Left kidney (tissue), 8 donors: ENCODE results near the gene NUTF2. TPM values are rescaled to one million over a fixed set of nuclear protein-coding genes. Genes with fewer than 3 reads are reported as not detected.

Source experiments
- DNase-seq: peaks from one replicate; pipeline ENCODE4 v3.0.0-alpha.2; 2013
- long read RNA-seq, 8 donors: transcript quantifications; one replicate each; lab custom pipeline, GENCODE V29; 2026
- polyA plus RNA-seq: library from polyadenylated mRNA; unstranded; fragments of 120-200 nt; gene quantifications from one replicate; pipeline ENCODE4 v1.2.1, GENCODE V29; 2013; ENCODE audit not compliant: insufficient read length

NUTF2 gene
- polyA plus RNA-seq: 128 TPM
- long read RNA-seq, donor 1, transcript NUTF2-204 (3 exons, 593 nt): minor isoform, 12 of 306 reads
- long read RNA-seq, donor 1, transcript NUTF2-206 (5 exons, 1,119 nt): minor isoform, 5 of 306 reads
- long read RNA-seq, donor 1, transcript NUTF2-208 (1 exons, 2,608 nt): major isoform, 175 of 306 reads
- long read RNA-seq, donor 1, transcript NUTF2-201 (5 exons, 2,321 nt): minor isoform, 85 of 306 reads
- long read RNA-seq, donor 1, partial matches to known transcripts: 24 of 306 reads
- long read RNA-seq, donor 1, other reads (novel, unspliced or antisense): 0 of 306 reads
- long read RNA-seq, donor 2, transcript NUTF2-208 (1 exons, 2,608 nt): major isoform, 120 of 213 reads
- long read RNA-seq, donor 2, transcript NUTF2-204 (3 exons, 593 nt): minor isoform, 7 of 213 reads
- long read RNA-seq, donor 2, transcript NUTF2-201 (5 exons, 2,321 nt): minor isoform, 71 of 213 reads
- long read RNA-seq, donor 2, partial matches to known transcripts: 11 of 213 reads
- long read RNA-seq, donor 2, other reads (novel, unspliced or antisense): 0 of 213 reads
- long read RNA-seq, donor 3, transcript NUTF2-208 (1 exons, 2,608 nt): major isoform, 93 of 159 reads
- long read RNA-seq, donor 3, transcript NUTF2-201 (5 exons, 2,321 nt): minor isoform, 56 of 159 reads
- long read RNA-seq, donor 3, partial matches to known transcripts: 0 of 159 reads
- long read RNA-seq, donor 3, other reads (novel, unspliced or antisense): 0 of 159 reads
- long read RNA-seq, donor 4, transcript NUTF2-201 (5 exons, 2,321 nt): minor isoform, 6 of 59 reads
- long read RNA-seq, donor 4, transcript NUTF2-208 (1 exons, 2,608 nt): major isoform, 49 of 59 reads
- long read RNA-seq, donor 4, partial matches to known transcripts: 0 of 59 reads
- long read RNA-seq, donor 4, other reads (novel, unspliced or antisense): 0 of 59 reads
- long read RNA-seq, donor 5, transcript NUTF2-201 (5 exons, 2,321 nt): minor isoform, 125 of 463 reads
- long read RNA-seq, donor 5, transcript NUTF2-208 (1 exons, 2,608 nt): major isoform, 285 of 463 reads
- long read RNA-seq, donor 5, transcript NUTF2-206 (5 exons, 1,119 nt): minor isoform, 7 of 463 reads
- long read RNA-seq, donor 5, transcript NUTF2-204 (3 exons, 593 nt): minor isoform, 13 of 463 reads
- long read RNA-seq, donor 5, partial matches to known transcripts: 24 of 463 reads
- long read RNA-seq, donor 5, other reads (novel, unspliced or antisense): 0 of 463 reads
- long read RNA-seq, donor 6, transcript NUTF2-201 (5 exons, 2,321 nt): minor isoform, 86 of 297 reads
- long read RNA-seq, donor 6, transcript NUTF2-208 (1 exons, 2,608 nt): major isoform, 155 of 297 reads
- long read RNA-seq, donor 6, transcript NUTF2-206 (5 exons, 1,119 nt): minor isoform, 8 of 297 reads
- long read RNA-seq, donor 6, transcript NUTF2-204 (3 exons, 593 nt): minor isoform, 14 of 297 reads
- long read RNA-seq, donor 6, partial matches to known transcripts: 26 of 297 reads
- long read RNA-seq, donor 6, other reads (novel, unspliced or antisense): 0 of 297 reads
- long read RNA-seq, donor 7, transcript NUTF2-206 (5 exons, 1,119 nt): minor isoform, 5 of 346 reads
- long read RNA-seq, donor 7, transcript NUTF2-208 (1 exons, 2,608 nt): major isoform, 190 of 346 reads
- long read RNA-seq, donor 7, transcript NUTF2-204 (3 exons, 593 nt): minor isoform, 20 of 346 reads
- long read RNA-seq, donor 7, transcript NUTF2-201 (5 exons, 2,321 nt): minor isoform, 98 of 346 reads
- long read RNA-seq, donor 7, partial matches to known transcripts: 27 of 346 reads
- long read RNA-seq, donor 7, other reads (novel, unspliced or antisense): 0 of 346 reads
- long read RNA-seq, donor 8, transcript NUTF2-201 (5 exons, 2,321 nt): minor isoform, 25 of 98 reads
- long read RNA-seq, donor 8, transcript NUTF2-208 (1 exons, 2,608 nt): major isoform, 57 of 98 reads
- long read RNA-seq, donor 8, partial matches to known transcripts: 6 of 98 reads
- long read RNA-seq, donor 8, other reads (novel, unspliced or antisense): 0 of 98 reads

GRCh38 chr16:67846320-67847063 lies at the start of gene NUTF2:
Gene NUTF2, plus strand, starts transcription at chr16:67846933. Its CDS starts 18,198 bp downstream, at chr16:67865131.
- DNase-seq: peak; percentile 97

DNA sequence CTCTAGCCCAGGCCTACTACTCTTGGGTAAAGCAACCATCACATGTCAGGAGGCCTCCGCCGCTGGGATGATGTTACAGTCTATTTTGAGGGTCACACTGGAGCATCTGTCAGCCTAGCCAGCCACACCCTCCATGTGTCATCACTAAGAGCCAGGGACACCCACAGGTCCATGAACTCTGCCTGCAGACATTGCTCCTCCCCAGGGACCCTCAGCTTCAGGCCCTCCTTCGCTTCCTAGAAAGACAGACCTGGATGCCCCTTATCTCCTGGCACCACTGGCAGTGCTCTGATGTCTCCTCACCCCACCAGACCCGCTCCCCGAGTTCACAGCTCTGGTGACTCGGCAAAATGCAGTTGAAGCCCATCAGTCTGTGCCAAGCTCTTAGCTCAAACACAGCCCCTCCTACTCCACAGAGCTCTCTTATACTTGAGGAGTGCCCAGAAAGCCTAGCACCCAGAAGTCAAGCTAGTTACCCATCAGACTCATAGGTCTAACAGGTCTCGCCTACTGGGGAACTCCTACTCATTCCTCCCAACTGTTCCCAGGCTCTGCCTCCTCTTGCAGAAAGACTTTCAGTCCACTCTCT lies 46.3 kb upstream of the NUTF2 start:
- DNase-seq: no peak

- no peak for DNase-seq
Observed at GRCh38 chr16:67801241-67801640, 45.5 kb upstream of the NUTF2 start.

DNA sequence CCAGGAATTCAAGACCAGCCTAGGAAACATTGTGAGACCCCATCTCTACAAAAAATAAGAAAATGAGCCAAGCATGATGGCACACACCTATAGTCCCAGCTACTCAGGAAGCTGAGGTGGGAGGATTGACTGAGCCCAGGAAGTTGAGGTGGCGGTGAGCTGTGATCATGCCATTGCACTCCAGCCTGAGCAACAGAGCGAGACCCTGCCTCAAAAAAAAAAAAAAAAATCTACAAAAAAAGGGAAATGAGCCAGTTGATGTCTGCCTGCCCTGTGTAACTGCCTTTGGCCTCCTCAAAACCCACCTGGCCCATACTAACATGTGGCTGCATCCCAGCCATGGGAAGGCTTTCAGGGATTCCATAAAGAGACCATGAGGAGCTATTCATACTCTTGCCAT lies 44.9 kb upstream of the NUTF2 start:
- DNase-seq: no peak

GRCh38 chr16:67803894-67804293 lies 42.8 kb upstream of the NUTF2 start:
- no peak for DNase-seq

DNA sequence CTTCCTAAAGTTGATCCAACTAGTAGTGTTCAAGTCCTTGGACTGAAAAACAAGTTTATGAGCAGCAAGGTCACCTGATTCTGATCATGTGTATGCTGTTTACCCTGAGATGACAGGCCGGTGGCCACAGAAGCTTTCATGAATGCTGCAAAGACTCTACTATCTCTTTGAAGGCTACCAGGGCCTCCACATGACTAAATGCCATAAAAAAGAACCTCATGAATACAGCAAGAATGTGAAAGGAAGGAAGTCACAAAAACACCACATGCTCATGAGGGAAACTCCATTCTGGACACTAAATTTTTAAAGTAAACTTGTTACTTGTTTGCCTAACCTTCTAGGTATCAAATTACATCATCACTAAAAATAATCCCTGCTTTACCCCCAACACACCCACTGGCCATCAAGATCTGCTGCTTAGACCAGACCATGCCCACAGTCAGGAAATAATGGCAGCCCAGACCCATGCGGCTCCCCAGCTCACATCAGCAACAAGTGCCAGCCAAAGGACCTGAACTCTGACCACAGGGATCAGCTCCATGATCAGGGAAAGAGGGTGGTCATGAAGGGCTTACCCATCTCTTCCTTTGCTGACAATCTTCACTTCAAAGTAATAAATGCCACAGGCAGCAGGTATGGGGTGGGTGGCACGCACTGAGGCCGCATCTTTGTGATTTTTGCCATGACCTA lies 41.7 kb upstream of the NUTF2 start:
- no peak for DNase-seq

DNA sequence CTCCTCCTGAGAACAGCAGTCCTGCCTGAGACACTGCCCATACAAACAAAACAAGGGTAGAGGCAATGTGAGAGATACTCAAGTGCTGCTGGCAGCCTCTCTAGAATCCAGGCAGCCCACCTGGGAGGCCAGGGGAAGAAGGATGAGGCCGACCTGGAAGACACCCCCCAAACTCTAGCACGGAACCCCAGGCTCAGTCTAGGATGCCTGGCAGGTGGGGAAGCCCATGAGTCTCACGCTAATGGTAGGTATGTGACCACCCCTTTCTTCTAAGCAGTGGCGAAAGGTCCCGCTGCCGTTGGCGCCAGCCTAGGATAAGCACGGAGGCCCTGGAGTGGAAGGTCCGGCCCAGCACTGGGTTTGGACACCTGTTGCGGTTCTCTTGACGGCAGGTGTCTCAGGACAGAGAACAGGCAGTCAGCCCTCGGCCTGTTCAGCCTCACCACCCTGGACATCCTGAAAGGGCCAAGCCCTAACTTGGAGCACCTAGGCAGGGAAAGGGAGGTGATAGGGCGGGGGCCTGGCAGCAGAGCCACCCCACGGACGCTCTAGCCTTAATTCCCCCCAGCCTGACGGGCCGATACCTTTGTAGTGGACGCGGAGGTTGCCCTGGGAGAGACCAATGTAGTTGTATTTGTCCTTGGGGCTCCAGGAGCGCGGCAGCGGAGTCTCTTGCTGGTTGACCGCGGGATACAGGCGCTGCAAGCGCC lies 40.9 kb upstream of the NUTF2 start:
- peak; percentile 5 for DNase-seq

DNA sequence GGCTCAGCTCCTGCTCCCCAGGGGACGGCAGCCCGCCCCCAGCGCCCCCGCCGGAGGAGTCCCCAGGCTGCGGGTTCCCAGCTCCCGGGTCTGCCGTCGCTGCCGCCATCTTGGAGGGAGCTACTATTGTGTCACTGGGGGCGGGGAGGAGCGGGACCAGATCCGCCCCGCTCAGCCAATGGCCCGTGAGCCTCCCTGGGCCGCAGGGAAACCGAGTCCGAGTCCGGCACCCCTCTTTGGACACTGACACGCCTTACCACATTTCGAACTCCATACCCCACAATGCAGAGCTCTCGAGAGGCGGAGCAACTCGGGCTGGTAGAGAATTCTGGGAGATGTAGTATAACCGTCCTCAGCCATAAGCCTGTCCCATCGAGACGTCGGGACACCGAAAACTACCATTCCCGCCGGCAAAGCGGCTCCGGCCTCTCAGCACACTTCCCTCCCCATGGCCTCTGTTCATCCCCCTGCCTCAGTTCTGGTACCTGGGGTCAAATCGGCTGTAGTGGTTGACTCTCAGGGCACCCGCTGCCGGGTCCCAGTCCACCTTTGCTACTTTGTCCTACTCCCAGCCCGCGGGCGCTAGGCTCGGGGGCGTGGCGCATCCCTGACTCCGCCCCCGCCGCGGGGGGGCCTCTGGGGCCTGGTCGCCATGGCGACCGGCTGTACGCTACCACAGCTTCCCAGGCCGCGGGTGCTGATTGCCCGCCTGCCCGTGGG lies 40.1 kb upstream of the NUTF2 start, which contains the start of the genes RANBP10 and TSNAXIP1:
RANBP10 (minus strand) TSS at position 133 of the 720 bp plus-strand sequence; CDS start at position 109, 24 bp downstream.
TSNAXIP1 (plus strand) TSS at position 462 of the 720 bp plus-strand sequence. CDS start 261 bp downstream, outside the sequence.
- peak; percentile 99 for DNase-seq

GRCh38 chr16:67807148-67807682 lies 39.5 kb upstream of the NUTF2 start:
- DNase-seq: no peak

DNA sequence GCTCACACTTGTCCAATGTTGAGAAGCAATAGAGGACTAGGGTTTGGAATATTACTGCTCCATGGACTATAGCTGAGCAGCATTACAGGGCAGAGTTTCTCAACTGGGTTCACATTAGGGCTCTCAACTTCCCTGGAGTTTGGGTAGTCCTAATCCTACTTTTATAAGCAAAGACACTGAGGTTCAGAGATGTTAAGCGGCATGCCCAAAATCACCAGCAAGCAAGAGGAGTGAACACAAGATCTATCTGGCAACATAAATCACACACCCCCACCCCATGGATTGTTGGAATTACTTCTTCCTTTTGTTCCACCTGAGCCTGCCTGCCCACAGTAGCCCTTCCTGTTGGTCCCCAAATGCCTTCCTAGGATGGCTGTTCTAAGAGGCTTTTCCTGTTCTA lies 34.8 kb upstream of the NUTF2 start:
- no peak for DNase-seq

DNA sequence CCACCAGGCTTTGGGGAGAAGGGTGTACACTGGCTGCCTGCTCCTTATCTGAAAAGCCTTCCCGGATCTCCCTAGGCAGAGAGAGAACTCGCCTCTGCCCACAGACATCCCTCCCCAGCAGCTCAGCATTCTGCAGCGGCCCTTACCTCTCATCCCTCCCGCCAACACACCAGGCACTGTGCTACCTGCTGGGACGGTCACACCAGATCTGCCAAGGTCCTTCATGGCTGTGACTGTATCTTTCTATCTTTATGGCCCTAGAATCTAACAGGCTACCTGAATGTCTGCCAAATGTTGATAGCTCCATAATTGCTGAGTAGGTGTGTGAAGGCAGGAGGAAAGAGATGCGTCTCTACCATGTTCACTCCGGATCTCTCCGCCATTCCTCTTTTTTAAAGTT lies 32.2 kb upstream of the NUTF2 start:
- no peak for DNase-seq

DNA sequence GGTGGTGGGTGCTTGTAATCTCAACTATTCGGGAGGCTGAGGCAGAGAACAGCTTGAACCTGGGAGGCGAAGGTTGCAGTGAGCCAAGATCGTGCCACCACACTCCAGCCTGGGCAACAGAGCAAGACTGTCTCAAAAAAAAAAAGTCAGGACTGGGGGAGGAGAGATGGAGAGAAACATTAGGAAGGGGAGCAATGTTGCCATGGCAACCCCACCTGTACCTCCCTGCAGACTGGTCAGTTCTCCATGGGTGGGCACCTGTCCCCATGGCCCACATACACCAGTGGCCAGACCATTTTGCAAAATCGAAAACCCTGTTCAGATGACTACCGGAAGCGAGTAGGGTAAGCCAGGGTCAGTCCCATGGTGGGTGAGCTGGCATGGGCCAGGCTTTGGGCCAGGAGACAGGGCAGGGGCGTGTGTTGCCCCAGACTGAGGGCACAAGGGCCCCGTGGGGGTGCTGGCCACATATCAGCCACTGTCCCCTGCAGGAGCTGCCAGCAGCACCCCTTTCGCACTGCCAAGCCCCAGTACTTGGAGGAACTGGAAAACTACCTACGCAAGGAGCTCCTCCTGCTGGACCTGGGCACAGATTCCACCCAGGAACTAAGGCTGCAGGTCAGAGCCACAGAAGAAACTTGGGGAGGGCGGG lies 26.0 kb upstream of the NUTF2 start:
- no peak for DNase-seq

DNA sequence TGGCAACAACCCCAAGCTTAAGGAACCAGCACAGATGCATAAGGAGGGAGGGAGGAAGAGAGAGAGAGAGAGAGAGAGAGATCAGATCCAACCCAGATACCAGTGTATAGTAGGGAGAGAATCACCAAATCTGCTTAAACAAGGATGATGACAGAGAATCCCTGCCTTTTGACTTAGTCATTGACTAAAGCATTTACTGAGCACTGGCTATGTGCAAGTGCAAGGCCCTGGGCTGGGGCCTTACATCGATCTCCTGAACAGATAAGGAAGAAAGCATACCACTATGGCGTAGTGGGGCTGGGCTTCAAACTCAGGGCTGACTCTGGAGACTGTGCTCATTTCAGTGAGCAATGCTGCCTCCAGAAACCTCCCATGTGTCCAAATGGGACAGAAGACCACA lies 24.2 kb upstream of the NUTF2 start:
- no peak for DNase-seq

DNA sequence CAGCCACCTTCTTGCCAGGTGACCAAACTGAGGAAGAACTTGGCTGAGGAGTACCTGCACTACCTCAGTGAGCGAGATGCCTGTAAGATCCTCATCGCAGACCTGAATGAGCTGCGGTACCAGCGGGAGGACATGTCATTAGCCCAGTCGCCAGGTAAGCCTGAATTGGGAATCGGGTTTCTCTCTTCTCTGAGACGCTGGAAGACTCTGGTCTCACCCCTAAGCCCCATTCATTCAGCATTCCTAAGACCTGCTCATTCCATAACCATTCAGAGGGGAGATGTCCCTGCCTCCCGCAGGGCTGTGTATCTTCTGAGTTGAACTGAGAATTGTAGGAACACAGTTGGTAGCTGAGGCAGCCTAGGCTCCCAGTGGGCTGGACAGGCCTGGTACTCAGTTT lies 21.6 kb upstream of the NUTF2 start:
- no peak for DNase-seq

- no peak for DNase-seq
Observed at GRCh38 chr16:67825906-67826305, 20.8 kb upstream of the NUTF2 start.

- DNase-seq: no peak
Observed at GRCh38 chr16:67828651-67829050, 18.1 kb upstream of the NUTF2 start.
